ENCODE results near the gene PDCL3.
A peak's percentile ranks its signal among the peaks of the same experiment; 100 is the strongest.

The PDCL3 gene

GRCh38 chr2:100542418-100542817 is 20.4 kb upstream of the PDCL3 start:
- Histone ChIP-seq H3K9me3 (ENCODE audit: control insufficient read depth, insufficient read depth, low read length) (peaks cover 9% of the 10 kb centered on the region), H3K36me3 (ENCODE audit: insufficient read depth, low read length) (no peaks in the 10 kb centered on the region), H3K9ac (ENCODE audit: low read depth, low read length) (no peak overlapping the region), H3K4me1 (ENCODE audit: insufficient read depth, low read length) (peaks cover 3% of the 10 kb centered on the region)

GRCh38 chr2:100544911-100545596 is 17.7 kb upstream of the PDCL3 start:
- Histone ChIP-seq H3K9ac (ENCODE audit: low read depth, low read length) (no peak overlapping the region), H3K36me3 (ENCODE audit: insufficient read depth, low read length) (no peaks in the 10 kb centered on the region)

GRCh38 chr2:100546469-100546868 is 16.3 kb upstream of the PDCL3 start:
- Histone ChIP-seq H3K36me3 (ENCODE audit: insufficient read depth, low read length) (no peaks in the 10 kb centered on the region), H3K9ac (ENCODE audit: low read depth, low read length) (no peak overlapping the region), H3K9me3 (ENCODE audit: control insufficient read depth, insufficient read depth, low read length) (peaks cover 9% of the 10 kb centered on the region), H3K4me1 (ENCODE audit: insufficient read depth, low read length) (no peaks in the 10 kb centered on the region; the same call in 1 of the 2 replicates)

More at GRCh38 chr2:100544911-100545596, 17.7 kb upstream of the PDCL3 start:
- Histone ChIP-seq H3K9me3 (ENCODE audit: control insufficient read depth, insufficient read depth, low read length) (peaks cover 9% of the 10 kb centered on the region), H3K4me1 (ENCODE audit: insufficient read depth, low read length) (no peaks in the 10 kb centered on the region; the same call in 1 of the 2 replicates)

GRCh38 chr2:100548771-100549170 is 14.0 kb upstream of the PDCL3 start:
- Histone ChIP-seq H3K36me3 (ENCODE audit: insufficient read depth, low read length) (no peaks in the 10 kb centered on the region), H3K4me1 (ENCODE audit: insufficient read depth, low read length) (no peaks in the 10 kb centered on the region; the same call in 1 of the 2 replicates), H3K9me3 (ENCODE audit: control insufficient read depth, insufficient read depth, low read length) (peaks cover 5% of the 10 kb centered on the region; the same call in 1 of the 2 replicates), H3K9ac (ENCODE audit: low read depth, low read length) (no peak overlapping the region)

- Histone ChIP-seq H3K36me3 (ENCODE audit: insufficient read depth, low read length) (no peaks in the 10 kb centered on the region), H3K4me1 (ENCODE audit: insufficient read depth, low read length) (no peaks in the 10 kb centered on the region), H3K9ac (ENCODE audit: low read depth, low read length) (no peak overlapping the region), H3K9me3 (ENCODE audit: control insufficient read depth, insufficient read depth, low read length) (no peaks in the 10 kb centered on the region)
Observed at GRCh38 chr2:100551303-100551702, 11.5 kb upstream of the PDCL3 start.

GRCh38 chr2:100554798-100555407 is 7.9 kb upstream of the PDCL3 start:
- no peaks in the 10 kb centered on the region for H3K36me3 ChIP-seq (ENCODE audit: insufficient read depth, low read length)
- no peaks in the 10 kb centered on the region for H3K4me1 ChIP-seq (ENCODE audit: insufficient read depth, low read length)
- no peaks in the 10 kb centered on the region for H3K9me3 ChIP-seq (ENCODE audit: control insufficient read depth, insufficient read depth, low read length)
- H3K9ac ChIP-seq (ENCODE audit: low read depth, low read length): no peak overlapping the region

- Histone ChIP-seq H3K4me1 (ENCODE audit: insufficient read depth, low read length) (peaks cover 7% of the 10 kb centered on the region), H3K36me3 (ENCODE audit: insufficient read depth, low read length) (no peaks in the 10 kb centered on the region)
Observed at GRCh38 chr2:100556746-100557145, 6.0 kb upstream of the PDCL3 start.

GRCh38 chr2:100560216-100560830 is 2.5 kb upstream of the PDCL3 start:
- H3K9ac ChIP-seq (ENCODE audit: low read depth, low read length): no peak overlapping the region
- H3K36me3 ChIP-seq (ENCODE audit: insufficient read depth, low read length): no peaks in the 10 kb centered on the region
- H3K9me3 ChIP-seq (ENCODE audit: control insufficient read depth, insufficient read depth, low read length): no peaks in the 10 kb centered on the region
- H3K4me1 ChIP-seq (ENCODE audit: insufficient read depth, low read length): peaks cover 10% of the 10 kb centered on the region

More at GRCh38 chr2:100556746-100557145, 6.0 kb upstream of the PDCL3 start:
- Histone ChIP-seq H3K9me3 (ENCODE audit: control insufficient read depth, insufficient read depth, low read length) (no peaks in the 10 kb centered on the region), H3K9ac (ENCODE audit: low read depth, low read length) (no peak overlapping the region)

- no peaks in the 10 kb centered on the region for H3K36me3 ChIP-seq (ENCODE audit: insufficient read depth, low read length)
- no peaks in the 10 kb centered on the region for H3K9me3 ChIP-seq (ENCODE audit: control insufficient read depth, insufficient read depth, low read length)
- H3K4me1 ChIP-seq (ENCODE audit: insufficient read depth, low read length): peaks cover 10% of the 10 kb centered on the region
- no peak overlapping the region for H3K9ac ChIP-seq (ENCODE audit: low read depth, low read length)
Observed at GRCh38 chr2:100561191-100561590, 1.6 kb upstream of the PDCL3 start.

GRCh38 chr2:100563407-100564247 is 834 bp downstream of the PDCL3 start:
- H3K9ac ChIP-seq (ENCODE audit: low read depth, low read length): peak overlapping the region; percentile 100
- peaks cover 10% of the 10 kb centered on the region for H3K4me1 ChIP-seq (ENCODE audit: insufficient read depth, low read length)
- no peaks in the 10 kb centered on the region for H3K36me3 ChIP-seq (ENCODE audit: insufficient read depth, low read length)
- H3K9me3 ChIP-seq (ENCODE audit: control insufficient read depth, insufficient read depth, low read length): no peaks in the 10 kb centered on the region

- no peaks in the 10 kb centered on the region for H3K9me3 ChIP-seq (ENCODE audit: control insufficient read depth, insufficient read depth, low read length)
- H3K4me1 ChIP-seq (ENCODE audit: insufficient read depth, low read length): no peaks in the 10 kb centered on the region; the same call in 1 of the 2 replicates
- H3K36me3 ChIP-seq (ENCODE audit: insufficient read depth, low read length): no peaks in the 10 kb centered on the region
- no peak overlapping the region for H3K9ac ChIP-seq (ENCODE audit: low read depth, low read length)
Observed at GRCh38 chr2:100568989-100569388, 6.2 kb downstream of the PDCL3 start.

GRCh38 chr2:100571668-100572067 is 8.9 kb downstream of the PDCL3 start:
- no peaks in the 10 kb centered on the region for H3K9me3 ChIP-seq (ENCODE audit: control insufficient read depth, insufficient read depth, low read length)
- H3K4me1 ChIP-seq (ENCODE audit: insufficient read depth, low read length): no peaks in the 10 kb centered on the region
- no peak overlapping the region for H3K9ac ChIP-seq (ENCODE audit: low read depth, low read length)
- H3K36me3 ChIP-seq (ENCODE audit: insufficient read depth, low read length): no peaks in the 10 kb centered on the region

- no peaks in the 10 kb centered on the region for H3K4me1 ChIP-seq (ENCODE audit: insufficient read depth, low read length)
- no peaks in the 10 kb centered on the region for H3K9me3 ChIP-seq (ENCODE audit: control insufficient read depth, insufficient read depth, low read length)
- H3K36me3 ChIP-seq (ENCODE audit: insufficient read depth, low read length): no peaks in the 10 kb centered on the region
- H3K9ac ChIP-seq (ENCODE audit: low read depth, low read length): no peak overlapping the region
Observed at GRCh38 chr2:100577777-100578176, 15.0 kb downstream of the PDCL3 start.

Measured in ES-I3 (cell line).